ENCODE results near the gene UBD. TPM values are rescaled to one million over a fixed set of nuclear protein-coding genes. Genes with fewer than 3 reads are reported as not detected.
A peak's percentile ranks its signal among the peaks of the same experiment; 100 is the strongest.

UBD gene
- total and polyA plus RNA-seq, 2 of the 13 experiments (the other 11 are each of a cell fraction or from before 2014, with no cell fraction given): 13.9 to 172 TPM

- DNase-seq (ENCODE audit: low spot score) (no peak), FAIRE-seq (no peak), ATAC-seq (no peak)
- Histone ChIP-seq H3K9me3 (ENCODE audit: low read length) (no peaks in the 10 kb centered on the region), H3K4me1 (ENCODE audit: insufficient read depth, low read length) (0 out of 2 replicates have a peak, but pooled peaks cover 4% of the 10 kb centered on the region), H3K36me3 (replicated peaks in 1 of 2; ENCODE audit: control insufficient read depth in 1 of 2, insufficient read depth in 2 of 2, low read length in 2 of 2) (no peaks in the 10 kb centered on the region), H3K4me2 (ENCODE audit: low read depth, low read length) (no peak overlapping the region), H3K27me3 (ENCODE audit: control insufficient read depth in 1 of 2, insufficient read depth in 2 of 2, low read length in 2 of 2) (peaks cover 0 to 17% of the 10 kb centered on the region in 2 experiments; a peak in 2 of 5 replicates), H4K20me1 (ENCODE audit: insufficient read depth, low read length) (no peaks in the 10 kb centered on the region), H2AFZ (ENCODE audit: low read length) (no peak overlapping the region), H3K4me3 (replicated peaks in 1 of 3; ENCODE audit: insufficient read depth in 1 of 3, low read depth in 2 of 3, low read length in 3 of 3) (no peak overlapping the region), H3K9ac (ENCODE audit: insufficient read depth, low read depth, low read length) (no peak overlapping the region), H3K79me2 (ENCODE audit: insufficient read depth, low read length) (no peaks in the 10 kb centered on the region), H3K27ac (ENCODE audit: extremely low read length, insufficient read depth, low read length) (no peak overlapping the region)
- TF ChIP-seq ZNF891 (CRISPR knock-in tag; IDR thresholded peaks at IDR 0.05) (0 out of 2 replicates have a peak, but pooled peaks have one; percentile 28), MYPOP (CRISPR knock-in tag; IDR thresholded peaks at IDR 0.05) (no peak), ZNF639 (CRISPR knock-in tag; conservative IDR thresholded peaks at IDR 0.05) (no peak), ARNT (IDR thresholded peaks at IDR 0.05) (no peak)
- 35% methylated on average over 7 of the region's 9 CpGs for WGBS (ENCODE audit: low lambda C conversion rate)
- CTCF ChIA-PET (ENCODE audit: low intra/inter-chr PET ratio, low total read pairs): no interaction called here
- POLR2A ChIA-PET: no interaction called here
- intact Hi-C loops (cut with micrococcal nuclease; ENCODE audit: unreplicated experiment) (no loop called here), in situ Hi-C loops (cut with HindIII; ENCODE audit: extremely low pct_ligation_motif_present, low pct_unique_long_range_greater_than_20kb) (no loop called here)
- BruUV-seq (replicated peaks): no TSS peak
Observed at GRCh38 chr6:29509711-29510110, 49.8 kb downstream of the UBD start.

- Histone ChIP-seq H3K27ac (ENCODE audit: extremely low read length, insufficient read depth, low read length) (no peak overlapping the region), H3K9ac (ENCODE audit: insufficient read depth, low read depth, low read length) (no peak overlapping the region), H2AFZ (ENCODE audit: low read length) (no peak overlapping the region), H4K20me1 (ENCODE audit: insufficient read depth, low read length) (no peaks in the 10 kb centered on the region), H3K4me1 (ENCODE audit: insufficient read depth, low read length) (0 out of 2 replicates have a peak, but pooled peaks cover 4% of the 10 kb centered on the region), H3K27me3 (ENCODE audit: control insufficient read depth in 1 of 2, insufficient read depth in 2 of 2, low read length in 2 of 2) (peaks cover 0 to 17% of the 10 kb centered on the region in 2 experiments; a peak in 2 of 5 replicates), H3K4me3 (replicated peaks in 1 of 3; ENCODE audit: insufficient read depth in 1 of 3, low read depth in 2 of 3, low read length in 3 of 3) (no peak overlapping the region), H3K36me3 (replicated peaks in 1 of 2; ENCODE audit: control insufficient read depth in 1 of 2, insufficient read depth in 2 of 2, low read length in 2 of 2) (no peaks in the 10 kb centered on the region), H3K9me3 (ENCODE audit: low read length) (no peaks in the 10 kb centered on the region), H3K4me2 (ENCODE audit: low read depth, low read length) (no peak overlapping the region), H3K79me2 (ENCODE audit: insufficient read depth, low read length) (no peaks in the 10 kb centered on the region)
- WGBS (ENCODE audit: low lambda C conversion rate): 21% methylated on average over 5 of the region's 6 CpGs
- in situ Hi-C loops (cut with HindIII; ENCODE audit: extremely low pct_ligation_motif_present, low pct_unique_long_range_greater_than_20kb): no loop called here
- CTCF ChIA-PET (ENCODE audit: low intra/inter-chr PET ratio, low total read pairs): no interaction called here
- no TSS peak for BruUV-seq (replicated peaks)
- TF ChIP-seq NR2C2 (CRISPR knock-in tag; IDR thresholded peaks at IDR 0.05; ENCODE audit: borderline replicate concordance): no peak
- TF ChIP-seq ZIK1 (CRISPR knock-in tag; IDR thresholded peaks at IDR 0.05; ENCODE audit: borderline replicate concordance, low read depth): no peak
- no peak for TF ChIP-seq PAXIP1 (CRISPR knock-in tag; conservative IDR thresholded peaks at IDR 0.05)
- no peak for TF ChIP-seq FOXM1 (CRISPR knock-in tag; IDR thresholded peaks at IDR 0.05)
- TF ChIP-seq SP5 (CRISPR knock-in tag; IDR thresholded peaks at IDR 0.05; ENCODE audit: borderline replicate concordance, low read depth): no peak
- no peak for TF ChIP-seq TOE1 (CRISPR knock-in tag; IDR thresholded peaks at IDR 0.05)
- no peak for TF ChIP-seq SNRNP70 (IDR thresholded peaks at IDR 0.05; ENCODE audit: low read depth, low read length)
- no peak for ATAC-seq
- POLR2A ChIA-PET: no interaction called here
- no peak for FAIRE-seq
- no peak for DNase-seq (ENCODE audit: low spot score)
- intact Hi-C loops (cut with micrococcal nuclease; ENCODE audit: unreplicated experiment): no loop called here
Observed at GRCh38 chr6:29509239-29509638, 50.3 kb downstream of the UBD start.

Data from HepG2 (cell line).